Naive thymus-derived CD4-positive, alpha-beta T cell (primary cell): ENCODE results near the gene GALNT10. TPM values are rescaled to one million over a fixed set of nuclear protein-coding genes. Genes with fewer than 3 reads are reported as not detected.

Experiments
- ATAC-seq: fragments of 150-1000 bp; cut with Tn5 transposase; 2 replicates; pipeline ENCODE4 v1.10.0; 2021; ENCODE audit warnings: mild to moderate bottlenecking, moderate library complexity
- CTCF ChIA-PET: fragments of 350-600 bp; sonication (Branson Sonifier 250); formaldehyde crosslinking; loops from one replicate; lab custom pipeline; 2021; ENCODE audit warnings: antibody characterized with exemption; lab: Charles Lee
- POLR2A ChIA-PET: fragments of 350-600 bp; sonication (Branson Sonifier 250); formaldehyde crosslinking; loops from one replicate; lab custom pipeline; 2021; ENCODE audit warnings: antibody characterized with exemption, inconsistent platforms; lab: Charles Lee
- DNase-seq, 9 donors: peaks; one replicate each; pipeline versions ENCODE4 v3.0.0 to v3.0.0-alpha.2; 2020 to 2022; ENCODE audit warnings: mixed read lengths in 1 of 9
- H3K27ac ChIP-seq: one replicate; pipeline ENCODE4 v1.7.0; 2013; ENCODE audit warnings: mild to moderate bottlenecking, low read depth, low read length, moderate library complexity
- H3K27me3 ChIP-seq, 2 donors: one replicate each; pipeline ENCODE4 v1.7.0; 2013; ENCODE audit warnings: low read length in 2 of 2, mild to moderate bottlenecking in 2 of 2, moderate library complexity in 2 of 2; ENCODE audit not compliant: control insufficient read depth in 2 of 2, insufficient read depth in 2 of 2
- H3K36me3 ChIP-seq, 3 experiments: 1 replicate in 2 of 3; 2 replicates in 1 of 3; pipeline ENCODE4 v1.7.0; 2013; ENCODE audit warnings: low read length in 3 of 3, mild to moderate bottlenecking in 3 of 3, moderate library complexity in 1 of 3; ENCODE audit not compliant: insufficient read depth in 3 of 3, control insufficient read depth in 2 of 3
- H3K4me1 ChIP-seq, 2 donors: one replicate each; pipeline ENCODE4 v1.7.0; 2013; ENCODE audit warnings: low read length in 2 of 2, mild to moderate bottlenecking in 2 of 2, moderate library complexity in 1 of 2; ENCODE audit not compliant: control insufficient read depth in 2 of 2, insufficient read depth in 2 of 2
- H3K4me3 ChIP-seq: 2 replicates; pipeline ENCODE4 v1.7.0; 2013; ENCODE audit warnings: mild to moderate bottlenecking, low read length
- H3K9me3 ChIP-seq, 3 experiments: 1 replicate in 2 of 3; 2 replicates in 1 of 3; pipeline ENCODE4 v1.7.0; 2013; ENCODE audit warnings: low read length in 3 of 3; ENCODE audit not compliant: control insufficient read depth in 2 of 3
- H3K27ac Mint-ChIP-seq, 9 donors: one replicate each; pipeline ENCODE4 v1.8.0; 2020 to 2022; ENCODE audit warnings: mixed read lengths in 9 of 9, mild to moderate bottlenecking in 8 of 9, moderate library complexity in 5 of 9, inconsistent platforms in 2 of 9
- H3K27me3 Mint-ChIP-seq, 5 donors: one replicate each; pipeline ENCODE4 v1.8.0; 2021 to 2022; ENCODE audit warnings: mixed read lengths in 5 of 5, mild to moderate bottlenecking in 1 of 5
- H3K36me3 Mint-ChIP-seq, 5 donors: one replicate each; pipeline ENCODE4 v1.8.0; 2020 to 2022; ENCODE audit warnings: mixed read lengths in 5 of 5, mild to moderate bottlenecking in 3 of 5, inconsistent platforms in 1 of 5
- H3K4me1 Mint-ChIP-seq, 7 donors: one replicate each; pipeline ENCODE4 v1.8.0; 2020 to 2022; ENCODE audit warnings: mixed read lengths in 7 of 7, mild to moderate bottlenecking in 3 of 7, inconsistent platforms in 1 of 7
- H3K4me3 Mint-ChIP-seq, 10 donors: one replicate each; pipeline ENCODE4 v1.8.0; 2020 to 2022; ENCODE audit warnings: mild to moderate bottlenecking in 10 of 10, mixed read lengths in 10 of 10, moderate library complexity in 6 of 10, inconsistent platforms in 2 of 10
- H3K9me3 Mint-ChIP-seq, 11 donors: one replicate each; pipeline ENCODE4 v1.8.0; 2020 to 2022; ENCODE audit warnings: mixed read lengths in 11 of 11, mild to moderate bottlenecking in 4 of 11, inconsistent platforms in 1 of 11, moderate library complexity in 1 of 11
- intact Hi-C, 2 donors: fragments of 100-400 bp; cut with micrococcal nuclease; formaldehyde crosslinking; loops; one replicate each; pipeline ENCODE4 v1.15.1; 2023
- polyA plus RNA-seq, 2 donors: library from polyadenylated mRNA; unstranded; fragments of 300-500 nt; fragmentation: Illumina TruSeq; gene quantifications; one replicate each; pipeline ENCODE4 v1.2.3, GENCODE V29; 2021
- total RNA-seq, 6 experiments: library from RNA in 5 of 6; stranded (reverse) in 5 of 6; gene quantifications; 1 replicate in 5 of 6; 2 replicates in 1 of 6; pipeline ENCODE4 v1.2.3 and lab custom pipeline; 2021 to 2026

The GALNT10 gene
- total and polyA plus RNA-seq, 7 experiments from 2014 or later = 6.2 to 56.4 (median 24.8) TPM

- no peak for DNase-seq
- peak overlapping the region in 4 of 9 donors; percentile 64 to 97 (median 90) for H3K27ac Mint-ChIP-seq
- intact Hi-C loops = loop anchor here (2.0 to 10.0 kb wide), 5 partner anchors 15 to 745 kb away; partner anchors contain the start of genes CNOT8 (in 1 of the 2), FAXDC2 (in 1 of the 2) and MRPL22 (in 1 of the 2)
- H3K27ac ChIP-seq = no peak overlapping the region
- peak overlapping the region in 1 of 10 donors; percentile 84 for H3K4me3 Mint-ChIP-seq
- H3K4me1 ChIP-seq = peaks cover 32 to 43% of the 10 kb centered on the region in 2 donors
- peaks cover 47 to 80% (median 57%) of the 10 kb centered on the region in 7 donors for H3K4me1 Mint-ChIP-seq
- no peaks in the 10 kb centered on the region for H3K9me3 Mint-ChIP-seq
- H3K9me3 ChIP-seq = no peaks in the 10 kb centered on the region
- H3K36me3 ChIP-seq = no peaks in the 10 kb centered on the region
- H3K36me3 Mint-ChIP-seq = peaks cover 3 to 34% (median 4%) of the 10 kb centered on the region in 5 donors
- no peaks in the 10 kb centered on the region for H3K27me3 Mint-ChIP-seq
- H3K27me3 ChIP-seq = no peaks in the 10 kb centered on the region
- ChIA-PET CTCF (no interaction called here), POLR2A (interaction anchor here (4.1 kb wide), 1 partner anchor 10 kb away, joined by 16 read pairs; the partner anchor contains the start of gene GALNT10)
- no peak overlapping the region for H3K4me3 ChIP-seq
- no peak for ATAC-seq
Measured at GRCh38 chr5:154199671-154200220, 9.2 kb downstream of the GALNT10 start.

- no peaks in the 10 kb centered on the region for H3K36me3 ChIP-seq
- Mint-ChIP-seq H3K4me1 (peaks cover 47 to 81% (median 57%) of the 10 kb centered on the region in 7 donors), H3K9me3 (no peaks in the 10 kb centered on the region), H3K27me3 (no peaks in the 10 kb centered on the region), H3K4me3 (no peak overlapping the region), H3K36me3 (peaks cover 4 to 36% (median 8%) of the 10 kb centered on the region in 5 donors), H3K27ac (peak overlapping the region in 2 of 9 donors; percentile 11 to 95)
- intact Hi-C loops = no loop called here
- no peak overlapping the region for H3K4me3 ChIP-seq
- no peaks in the 10 kb centered on the region for H3K27me3 ChIP-seq
- POLR2A ChIA-PET = interaction anchor here (0.7 to 4.1 kb wide), 2 partner anchors 8 to 11 kb away, joined by 3 to 16 read pairs; partner anchors contain the start of gene GALNT10
- peaks cover 32 to 43% of the 10 kb centered on the region in 2 donors for H3K4me1 ChIP-seq
- ATAC-seq (no peak), DNase-seq (no peak)
- CTCF ChIA-PET = no interaction called here
- no peak overlapping the region for H3K27ac ChIP-seq
- H3K9me3 ChIP-seq = no peaks in the 10 kb centered on the region
Measured at GRCh38 chr5:154200221-154200620, 9.7 kb downstream of the GALNT10 start.

- DNase-seq = no peak
- Mint-ChIP-seq H3K27me3 (no peaks in the 10 kb centered on the region), H3K9me3 (no peaks in the 10 kb centered on the region), H3K4me1 (peaks cover 47 to 79% (median 56%) of the 10 kb centered on the region in 7 donors), H3K27ac (peak overlapping the region in 4 of 9 donors; percentile 11 to 95 (median 78)), H3K36me3 (peaks cover 5 to 36% (median 8%) of the 10 kb centered on the region in 5 donors), H3K4me3 (peak overlapping the region in 1 of 10 donors; percentile 7)
- Histone ChIP-seq H3K36me3 (no peaks in the 10 kb centered on the region), H3K27me3 (no peaks in the 10 kb centered on the region), H3K4me3 (no peak overlapping the region), H3K4me1 (peaks cover 32 to 43% of the 10 kb centered on the region in 2 donors), H3K9me3 (no peaks in the 10 kb centered on the region), H3K27ac (no peak overlapping the region)
- intact Hi-C loops = no loop called here
- CTCF ChIA-PET = interaction anchor here (0.6 kb wide), 1 partner anchor 148 kb away, joined by 3 read pairs; no protein-coding TSS in a partner anchor
- ATAC-seq = no peak
- POLR2A ChIA-PET = interaction anchor here (0.7 to 4.1 kb wide), 3 partner anchors 9 to 12 kb away, joined by 3 to 26 read pairs (median 16); partner anchors contain the start of gene GALNT10
Measured at GRCh38 chr5:154201108-154201769, 10.7 kb downstream of the GALNT10 start.

GRCh38 chr5:154202379-154203260 is 12.1 kb downstream of the GALNT10 start:
- intact Hi-C loops = loop anchor here (2.0 kb wide), 2 partner anchors 14 to 18 kb away; no protein-coding TSS in a partner anchor
- peak overlapping the region; percentile 31 for H3K4me3 ChIP-seq
- H3K9me3 ChIP-seq = no peaks in the 10 kb centered on the region
- POLR2A ChIA-PET = interaction anchor here (0.9 to 2.1 kb wide), 3 partner anchors 12 to 20 kb away, joined by 3 to 26 read pairs (median 3); partner anchors contain the start of gene GALNT10
- ATAC-seq (peak; percentile 71), DNase-seq (peak in 3 of 9 donors; percentile 26 to 52 (median 47))
- Mint-ChIP-seq H3K4me1 (peaks cover 36 to 74% (median 45%) of the 10 kb centered on the region in 7 donors), H3K27ac (peak overlapping the region; percentile 49 to 97 (median 90)), H3K4me3 (peak overlapping the region; percentile 24 to 87 (median 71)), H3K9me3 (no peaks in the 10 kb centered on the region), H3K36me3 (peaks cover 8 to 39% (median 15%) of the 10 kb centered on the region in 5 donors), H3K27me3 (no peaks in the 10 kb centered on the region)
- CTCF ChIA-PET = interaction anchor here (1.1 kb wide), 1 partner anchor 13 kb away, joined by 4 read pairs; the partner anchor contains the start of gene GALNT10
- H3K36me3 ChIP-seq = no peaks in the 10 kb centered on the region
- peak overlapping the region; percentile 66 for H3K27ac ChIP-seq
- no peaks in the 10 kb centered on the region for H3K27me3 ChIP-seq
- peaks cover 26 to 32% of the 10 kb centered on the region in 2 donors for H3K4me1 ChIP-seq

GRCh38 chr5:154203798-154204578 is 13.5 kb downstream of the GALNT10 start:
- H3K4me3 ChIP-seq = no peak overlapping the region
- Mint-ChIP-seq H3K27ac (peak overlapping the region in 6 of 9 donors; percentile 39 to 95 (median 78)), H3K36me3 (peaks cover 11 to 41% (median 23%) of the 10 kb centered on the region in 5 donors), H3K4me1 (peaks cover 22 to 71% (median 32%) of the 10 kb centered on the region in 7 donors), H3K27me3 (no peaks in the 10 kb centered on the region), H3K9me3 (peaks cover 0 to 6% (median 0%) of the 10 kb centered on the region in 11 donors), H3K4me3 (peak overlapping the region in 4 of 10 donors; percentile 1 to 63 (median 27))
- no peak overlapping the region for H3K27ac ChIP-seq
- POLR2A ChIA-PET = interaction anchor here (1.0 kb wide), 2 partner anchors 14 to 19 kb away, joined by 3 to 5 read pairs; partner anchors contain the start of gene GALNT10
- H3K9me3 ChIP-seq = no peaks in the 10 kb centered on the region
- CTCF ChIA-PET = no interaction called here
- H3K4me1 ChIP-seq = peaks cover 19% of the 10 kb centered on the region in 2 donors
- H3K27me3 ChIP-seq = no peaks in the 10 kb centered on the region
- no peaks in the 10 kb centered on the region for H3K36me3 ChIP-seq
- ATAC-seq (no peak), DNase-seq (peak in 1 of 9 donors; percentile 6)
- intact Hi-C loops = loop anchor here (2.0 kb wide), 2 partner anchors 15 to 17 kb away; no protein-coding TSS in a partner anchor
